PC-9 (cell line): Measurements from ENCODE around the gene VKORC1. TPM values are rescaled to one million over a fixed set of nuclear protein-coding genes. Genes with fewer than 3 reads are reported as not detected.

Experiments used
- BruUV-seq: library from RNA; stranded (reverse); fragments of 400-500 nt; replicated peaks from 2 replicates; lab custom pipeline; 2021; lab: Mats Ljungman, UMichigan
- CTCF ChIA-PET: fragments of 300-600 bp; sonication (Branson Sonifier 250); formaldehyde crosslinking; loops from one replicate; lab custom pipeline; 2022; ENCODE audit warnings: antibody characterized with exemption; lab: Charles Lee
- POLR2A ChIA-PET: fragments of 300-600 bp; sonication (Branson Sonifier 250); formaldehyde crosslinking; loops from one replicate; lab custom pipeline; 2022; ENCODE audit warnings: antibody characterized with exemption; ENCODE audit not compliant: unreplicated experiment; lab: Charles Lee
- DNase-seq, 2 experiments: peaks; one replicate each; pipeline versions ENCODE4 v3.0.0 to v3.0.0-alpha.2; 2015 to 2022; ENCODE audit warnings: mixed read lengths in 1 of 2
- H2AFZ ChIP-seq: fragments of 200-600 bp; sonication (generic); 2 replicates; pipeline ENCODE4 v1.8.1; 2017; ENCODE audit warnings: antibody characterized with exemption
- H3F3A ChIP-seq: fragments of 200-600 bp; sonication (generic); 2 replicates; pipeline ENCODE4 v1.8.1; 2017; ENCODE audit warnings: antibody characterized with exemption, mild to moderate bottlenecking, low read depth; ENCODE audit not compliant: insufficient read depth
- H3K27ac ChIP-seq: fragments of 200-600 bp; sonication (generic); 2 replicates; pipeline ENCODE4 v1.6.1; 2016; ENCODE audit warnings: mixed run types
- H3K27me3 ChIP-seq: fragments of 200-600 bp; sonication (generic); 2 replicates; pipeline ENCODE4 v1.6.1; 2016; ENCODE audit warnings: low read depth, mixed run types; ENCODE audit not compliant: insufficient read depth
- H3K36me3 ChIP-seq: fragments of 200-600 bp; sonication (generic); 2 replicates; pipeline ENCODE4 v1.6.1; 2016; ENCODE audit warnings: low read depth, mixed run types
- H3K4me1 ChIP-seq: fragments of 200-600 bp; sonication (generic); replicated peaks from 2 replicates; pipeline ENCODE4 v1.6.1; 2016; ENCODE audit warnings: mixed run types; ENCODE audit not compliant: insufficient read depth
- H3K4me2 ChIP-seq: fragments of 200-600 bp; sonication (generic); 2 replicates; pipeline ENCODE4 v1.6.1; 2017; ENCODE audit warnings: mixed run types
- H3K4me3 ChIP-seq: fragments of 200-600 bp; sonication (generic); 2 replicates; pipeline ENCODE4 v1.6.1; 2016; ENCODE audit warnings: mixed run types
- H3K79me2 ChIP-seq: fragments of 200-600 bp; sonication (generic); 2 replicates; pipeline ENCODE4 v1.6.1; 2017; ENCODE audit warnings: low read depth, mixed run types
- H3K9me2 ChIP-seq: fragments of 200-600 bp; sonication (generic); 2 replicates; pipeline ENCODE4 v1.8.1; 2017; ENCODE audit warnings: mild to moderate bottlenecking; ENCODE audit not compliant: insufficient read depth
- H3K9me3 ChIP-seq: fragments of 200-600 bp; sonication (generic); 2 replicates; pipeline ENCODE4 v1.8.1; 2016; ENCODE audit warnings: low read depth; ENCODE audit not compliant: insufficient read depth
- H4K20me1 ChIP-seq: fragments of 200-600 bp; sonication (generic); 2 replicates; pipeline ENCODE4 v1.8.1; 2017; ENCODE audit not compliant: insufficient read depth
- EZH2 ChIP-seq: fragments of 200-600 bp; sonication (generic); IDR thresholded peaks from 2 replicates; pipeline ENCODE4 v1.8.0; 2017; ENCODE audit warnings: antibody characterized with exemption, low read depth
- intact Hi-C: fragments of 100-400 bp; cut with micrococcal nuclease; formaldehyde crosslinking; loops from one replicate; pipeline ENCODE4 v1.10.0; 2022; ENCODE audit not compliant: unreplicated experiment
- total RNA-seq: library from RNA; stranded (reverse); gene quantifications from 2 replicates; pipeline ENCODE4 v1.2.3, GENCODE V29; 2021
- TF ChIP-seq, protein P1 (sequence below): fragments of 200-600 bp; sonication (generic); conservative IDR thresholded peaks from 2 replicates; pipeline ENCODE4 v1.6.1; 2017; ENCODE audit warnings: mixed run types, antibody characterized with exemption, mild to moderate bottlenecking, moderate library complexity

VKORC1 gene
- total RNA-seq, 1 experiment from 2014 or later, result 46.0 TPM

DNA sequence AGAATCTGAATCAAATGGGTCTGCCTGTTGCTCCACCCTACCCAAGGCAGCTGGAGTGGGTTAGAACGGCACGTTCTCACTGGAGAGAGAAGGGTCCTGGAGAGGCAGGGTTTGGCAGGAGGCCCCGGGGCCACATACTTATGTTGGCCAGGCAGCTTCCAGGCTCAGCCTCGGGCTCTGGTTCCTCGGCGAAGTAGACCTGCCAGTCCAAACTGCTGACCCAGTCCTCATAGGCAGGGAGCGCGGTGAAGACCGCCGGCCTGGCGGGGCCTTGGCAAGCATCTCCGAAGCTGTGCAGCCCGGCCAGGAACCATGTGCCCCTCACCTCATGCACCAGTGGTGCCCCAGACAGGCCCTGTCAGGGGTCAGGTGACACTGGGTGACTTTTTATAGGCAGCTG, 10.6 kb downstream of the VKORC1 start:
- Histone ChIP-seq H2AFZ (no peak overlapping the region), H4K20me1 (peaks cover 33% of the 10 kb centered on the region), H3K9me3 (no peaks in the 10 kb centered on the region), H3K4me1 (no peaks in the 10 kb centered on the region), H3F3A (peaks cover 17% of the 10 kb centered on the region; the same call in 1 of the 2 replicates), H3K27ac (no peak overlapping the region), H3K36me3 (peaks cover 5% of the 10 kb centered on the region), H3K79me2 (no peaks in the 10 kb centered on the region), H3K4me2 (no peak overlapping the region), H3K4me3 (no peak overlapping the region), H3K9me2 (no peaks in the 10 kb centered on the region), H3K27me3 (no peaks in the 10 kb centered on the region)
- no peak for DNase-seq
- no TSS peak for BruUV-seq
- ChIA-PET POLR2A (no interaction called here), CTCF (no interaction called here)
- TF ChIP-seq EZH2, result no peak
- TF ChIP-seq, protein P1, sequence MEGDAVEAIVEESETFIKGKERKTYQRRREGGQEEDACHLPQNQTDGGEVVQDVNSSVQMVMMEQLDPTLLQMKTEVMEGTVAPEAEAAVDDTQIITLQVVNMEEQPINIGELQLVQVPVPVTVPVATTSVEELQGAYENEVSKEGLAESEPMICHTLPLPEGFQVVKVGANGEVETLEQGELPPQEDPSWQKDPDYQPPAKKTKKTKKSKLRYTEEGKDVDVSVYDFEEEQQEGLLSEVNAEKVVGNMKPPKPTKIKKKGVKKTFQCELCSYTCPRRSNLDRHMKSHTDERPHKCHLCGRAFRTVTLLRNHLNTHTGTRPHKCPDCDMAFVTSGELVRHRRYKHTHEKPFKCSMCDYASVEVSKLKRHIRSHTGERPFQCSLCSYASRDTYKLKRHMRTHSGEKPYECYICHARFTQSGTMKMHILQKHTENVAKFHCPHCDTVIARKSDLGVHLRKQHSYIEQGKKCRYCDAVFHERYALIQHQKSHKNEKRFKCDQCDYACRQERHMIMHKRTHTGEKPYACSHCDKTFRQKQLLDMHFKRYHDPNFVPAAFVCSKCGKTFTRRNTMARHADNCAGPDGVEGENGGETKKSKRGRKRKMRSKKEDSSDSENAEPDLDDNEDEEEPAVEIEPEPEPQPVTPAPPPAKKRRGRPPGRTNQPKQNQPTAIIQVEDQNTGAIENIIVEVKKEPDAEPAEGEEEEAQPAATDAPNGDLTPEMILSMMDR, result no peak
- intact Hi-C loops, result no loop called here

DNA sequence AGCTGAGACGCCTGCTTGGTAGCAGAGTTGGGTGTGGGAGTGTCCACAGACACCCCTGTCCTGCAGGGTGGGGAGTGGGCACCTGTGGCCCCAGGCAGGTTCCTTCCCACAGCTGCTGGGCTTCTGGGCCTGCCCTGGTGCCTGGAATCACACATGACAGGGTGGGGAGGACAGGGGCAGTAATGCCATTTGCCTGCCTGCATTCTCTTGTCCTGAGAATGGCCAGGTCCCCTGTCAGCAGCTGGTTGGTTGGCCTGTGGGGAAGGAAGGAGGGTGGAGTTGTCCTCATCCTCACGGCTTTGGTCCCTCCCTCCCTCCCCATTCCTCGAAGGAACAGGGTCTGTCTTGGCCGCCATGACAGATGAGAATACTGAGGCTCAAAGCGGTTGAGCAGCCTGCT, 11.0 kb downstream of the VKORC1 start:
- peaks cover 17% of the 10 kb centered on the region; the same call in 1 of the 2 replicates for H3F3A ChIP-seq
- peaks cover 35% of the 10 kb centered on the region for H4K20me1 ChIP-seq
- DNase-seq, result no peak
- H3K4me3 ChIP-seq, result no peak overlapping the region
- no peak overlapping the region for H3K4me2 ChIP-seq
- peaks cover 5% of the 10 kb centered on the region for H3K36me3 ChIP-seq
- no peaks in the 10 kb centered on the region for H3K4me1 ChIP-seq
- H3K9me2 ChIP-seq, result no peaks in the 10 kb centered on the region
- ChIA-PET CTCF (no interaction called here), POLR2A (no interaction called here)
- H3K79me2 ChIP-seq, result no peaks in the 10 kb centered on the region
- no peaks in the 10 kb centered on the region for H3K9me3 ChIP-seq
- H3K27me3 ChIP-seq, result no peaks in the 10 kb centered on the region
- H2AFZ ChIP-seq, result no peak overlapping the region
- no peak overlapping the region for H3K27ac ChIP-seq
- BruUV-seq, result no TSS peak
- TF ChIP-seq EZH2, result no peak
- TF ChIP-seq, protein P1, result no peak
- intact Hi-C loops, result no loop called here

DNA sequence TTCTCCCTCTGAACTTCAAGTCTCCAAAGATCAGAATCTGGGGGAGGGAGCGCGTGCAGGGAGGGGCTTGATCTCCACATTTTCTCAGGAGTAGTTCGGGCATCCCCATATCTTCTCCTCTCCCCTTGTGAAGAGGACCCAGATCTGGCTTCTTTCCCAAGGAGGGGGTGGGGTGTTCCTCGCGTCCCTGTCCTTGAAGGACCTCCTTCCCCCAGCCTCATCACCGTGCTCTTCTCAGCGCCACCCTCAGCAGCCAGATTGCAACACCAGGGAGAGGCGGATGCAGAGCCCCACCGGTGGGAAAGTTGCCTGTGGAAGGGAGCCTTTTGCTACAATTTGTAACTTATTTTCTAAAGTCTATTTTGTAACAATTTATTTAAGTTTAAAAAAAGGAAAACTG, 11.5 kb downstream of the VKORC1 start:
- Histone ChIP-seq H2AFZ (no peak overlapping the region), H3K79me2 (no peaks in the 10 kb centered on the region), H3K4me1 (no peaks in the 10 kb centered on the region), H3F3A (peaks cover 17% of the 10 kb centered on the region; the same call in 1 of the 2 replicates), H3K9me2 (no peaks in the 10 kb centered on the region), H3K36me3 (peaks cover 5% of the 10 kb centered on the region), H3K9me3 (no peaks in the 10 kb centered on the region), H4K20me1 (peaks cover 37% of the 10 kb centered on the region), H3K4me2 (no peak overlapping the region), H3K27me3 (no peaks in the 10 kb centered on the region), H3K27ac (no peak overlapping the region), H3K4me3 (no peak overlapping the region)
- CTCF ChIA-PET, result no interaction called here
- BruUV-seq, result no TSS peak
- POLR2A ChIA-PET, result no interaction called here
- intact Hi-C loops, result no loop called here
- no peak for DNase-seq
- TF ChIP-seq EZH2, result no peak
- TF ChIP-seq, protein P1, result no peak
